Measurements from ENCODE around the gene PRSS53.
A peak's percentile ranks its signal among the peaks of the same experiment; 100 is the strongest.

PRSS53 gene

DNA sequence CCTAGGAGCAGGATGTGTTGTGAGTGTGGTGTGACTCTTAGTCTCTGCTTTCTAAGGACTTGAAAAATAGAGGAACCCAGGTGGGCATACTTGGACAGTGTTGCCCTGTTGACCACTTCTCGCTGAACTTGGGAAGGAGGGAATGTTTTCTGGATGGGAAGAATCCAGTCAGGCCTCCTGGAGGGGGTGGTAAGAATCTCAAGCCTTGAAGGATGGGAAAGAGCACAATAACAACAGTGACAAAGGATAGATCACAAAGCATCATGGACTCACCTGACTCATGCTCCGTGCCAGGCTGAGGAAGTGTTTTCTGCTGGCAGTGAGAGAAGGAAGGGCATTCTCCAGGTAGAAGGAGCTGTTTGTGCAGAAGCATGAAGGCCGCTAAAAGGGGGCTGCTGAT lies 37.1 kb upstream of the PRSS53 start:
- Histone ChIP-seq H3K4me2 (ENCODE audit: low read depth, low read length) (no peak overlapping the region), H3K9me3 (replicated peaks; ENCODE audit: insufficient read depth, low read length) (no peaks in the 10 kb centered on the region), H3F3A (ENCODE audit: insufficient read depth, low read length) (no peaks in the 10 kb centered on the region), H3K27me3 (replicated peaks; ENCODE audit: insufficient read depth, low read length) (no peaks in the 10 kb centered on the region), H3K9me2 (replicated peaks; ENCODE audit: insufficient read depth, low read length) (no peaks in the 10 kb centered on the region), H2AFZ (ENCODE audit: low read length) (no peak overlapping the region), H4K20me1 (ENCODE audit: insufficient read depth, low read length) (no peaks in the 10 kb centered on the region), H3K4me3 (ENCODE audit: low read length) (no peak overlapping the region), H3K9ac (ENCODE audit: low read length) (no peak overlapping the region), H3K79me2 (ENCODE audit: low read length) (no peaks in the 10 kb centered on the region), H3K36me3 (replicated peaks; ENCODE audit: insufficient read depth, low read length) (no peaks in the 10 kb centered on the region), H3K4me1 (ENCODE audit: low read length) (no peaks in the 10 kb centered on the region), H3K27ac (ENCODE audit: low read length) (no peak overlapping the region)
- TF ChIP-seq EZH2 (optimal IDR thresholded peaks at IDR 0.05; ENCODE audit: low read depth, low read length) (no peak), EZH2phosphoT487 (IDR thresholded peaks at IDR 0.05; ENCODE audit: low read length) (no peak)
- TF ChIP-seq, protein P1, sequence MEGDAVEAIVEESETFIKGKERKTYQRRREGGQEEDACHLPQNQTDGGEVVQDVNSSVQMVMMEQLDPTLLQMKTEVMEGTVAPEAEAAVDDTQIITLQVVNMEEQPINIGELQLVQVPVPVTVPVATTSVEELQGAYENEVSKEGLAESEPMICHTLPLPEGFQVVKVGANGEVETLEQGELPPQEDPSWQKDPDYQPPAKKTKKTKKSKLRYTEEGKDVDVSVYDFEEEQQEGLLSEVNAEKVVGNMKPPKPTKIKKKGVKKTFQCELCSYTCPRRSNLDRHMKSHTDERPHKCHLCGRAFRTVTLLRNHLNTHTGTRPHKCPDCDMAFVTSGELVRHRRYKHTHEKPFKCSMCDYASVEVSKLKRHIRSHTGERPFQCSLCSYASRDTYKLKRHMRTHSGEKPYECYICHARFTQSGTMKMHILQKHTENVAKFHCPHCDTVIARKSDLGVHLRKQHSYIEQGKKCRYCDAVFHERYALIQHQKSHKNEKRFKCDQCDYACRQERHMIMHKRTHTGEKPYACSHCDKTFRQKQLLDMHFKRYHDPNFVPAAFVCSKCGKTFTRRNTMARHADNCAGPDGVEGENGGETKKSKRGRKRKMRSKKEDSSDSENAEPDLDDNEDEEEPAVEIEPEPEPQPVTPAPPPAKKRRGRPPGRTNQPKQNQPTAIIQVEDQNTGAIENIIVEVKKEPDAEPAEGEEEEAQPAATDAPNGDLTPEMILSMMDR (IDR thresholded peaks at IDR 0.05; ENCODE audit: low read length): no peak
- DNase-seq: no peak

DNA sequence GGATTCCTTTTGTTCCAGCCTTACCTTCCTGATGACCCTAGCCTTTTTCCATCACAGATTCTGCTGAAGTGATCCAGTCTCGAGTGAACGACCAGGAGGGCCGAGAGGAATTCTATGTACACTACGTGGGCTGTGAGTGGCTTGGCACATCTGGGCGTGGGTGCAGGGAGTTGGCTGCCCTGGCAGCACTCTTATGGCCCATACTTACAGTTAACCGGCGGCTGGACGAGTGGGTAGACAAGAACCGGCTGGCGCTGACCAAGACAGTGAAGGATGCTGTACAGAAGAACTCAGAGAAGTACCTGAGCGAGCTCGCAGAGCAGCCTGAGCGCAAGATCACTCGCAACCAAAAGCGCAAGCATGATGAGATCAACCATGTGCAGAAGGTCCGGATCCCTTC lies 31.4 kb upstream of the PRSS53 start:
- H3K9ac ChIP-seq (ENCODE audit: low read length): no peak overlapping the region

DNA sequence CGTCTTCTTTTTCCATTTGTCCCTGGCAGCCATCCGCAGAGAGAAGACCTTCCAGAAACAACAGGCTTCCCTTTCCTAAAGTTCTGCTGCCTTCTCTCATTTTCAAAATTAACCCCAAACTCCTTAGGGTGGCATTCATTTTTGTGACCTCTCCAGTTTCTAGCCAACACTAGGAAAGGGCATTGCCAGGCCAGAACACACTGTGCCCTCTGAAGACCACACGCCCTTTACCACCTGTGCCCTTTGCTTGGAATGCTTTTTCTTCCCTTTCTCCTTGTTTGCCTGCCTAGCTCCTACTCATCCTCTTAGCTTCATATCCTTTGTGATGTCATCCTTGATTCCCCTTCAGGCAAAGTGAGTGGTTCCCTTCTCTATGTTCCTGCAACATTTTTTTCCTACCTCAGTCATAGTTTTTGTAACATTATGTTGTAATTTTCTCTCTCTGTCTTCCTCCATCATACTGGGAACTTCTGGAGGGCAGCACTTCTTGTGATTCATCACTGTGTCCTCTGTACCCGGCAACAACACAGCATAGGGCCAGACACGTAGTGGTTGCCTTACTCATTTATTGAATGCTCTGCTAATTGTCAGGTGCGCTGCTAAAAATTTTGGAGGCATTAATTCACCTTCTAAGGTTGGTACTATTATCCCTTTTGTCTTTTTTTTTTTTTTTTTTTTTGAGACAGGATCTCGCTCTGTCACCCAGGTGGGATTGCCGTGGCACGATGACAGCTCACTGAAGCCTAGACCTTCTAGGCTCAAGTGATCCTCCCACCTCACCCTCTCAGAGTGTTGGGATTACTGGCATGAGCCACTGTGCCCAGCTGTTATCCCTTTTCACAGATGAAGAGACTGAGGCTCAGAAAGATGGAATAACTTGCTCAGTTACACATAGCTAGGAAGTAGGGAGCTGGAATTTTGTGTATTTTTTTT lies 29.7 kb upstream of the PRSS53 start:
- H2AFZ ChIP-seq (ENCODE audit: low read length): peak overlapping the region; percentile 83
- H4K20me1 ChIP-seq (ENCODE audit: insufficient read depth, low read length): no peaks in the 10 kb centered on the region
- no peaks in the 10 kb centered on the region for H3F3A ChIP-seq (ENCODE audit: insufficient read depth, low read length)
- H3K79me2 ChIP-seq (ENCODE audit: low read length): peaks cover 28% of the 10 kb centered on the region
- peaks cover 6% of the 10 kb centered on the region for H3K4me1 ChIP-seq (ENCODE audit: low read length)
- peak overlapping the region; percentile 99 for H3K4me3 ChIP-seq (ENCODE audit: low read length)
- peak overlapping the region; percentile 93 for H3K9ac ChIP-seq (ENCODE audit: low read length)
- no peaks in the 10 kb centered on the region for H3K27me3 ChIP-seq (replicated peaks; ENCODE audit: insufficient read depth, low read length)
- DNase-seq: no peak
- peaks cover 6% of the 10 kb centered on the region for H3K36me3 ChIP-seq (replicated peaks; ENCODE audit: insufficient read depth, low read length)
- peak overlapping the region; percentile 100 for H3K4me2 ChIP-seq (ENCODE audit: low read depth, low read length)
- no peaks in the 10 kb centered on the region for H3K9me2 ChIP-seq (replicated peaks; ENCODE audit: insufficient read depth, low read length)
- peak overlapping the region; percentile 49; the same call in 1 of the 2 replicates for H3K27ac ChIP-seq (ENCODE audit: low read length)
- H3K9me3 ChIP-seq (replicated peaks; ENCODE audit: insufficient read depth, low read length): no peaks in the 10 kb centered on the region
- no peak for TF ChIP-seq EZH2 (optimal IDR thresholded peaks at IDR 0.05; ENCODE audit: low read depth, low read length)
- TF ChIP-seq, protein P1 (IDR thresholded peaks at IDR 0.05; ENCODE audit: low read length): no peak
- no peak for TF ChIP-seq EZH2phosphoT487 (IDR thresholded peaks at IDR 0.05; ENCODE audit: low read length)

More for the DNA sequence above, 31.4 kb upstream of the PRSS53 start:
- H3K4me3 ChIP-seq (ENCODE audit: low read length): no peak overlapping the region
- no peaks in the 10 kb centered on the region for H3K27me3 ChIP-seq (replicated peaks; ENCODE audit: insufficient read depth, low read length)
- no peak for DNase-seq
- peaks cover 6% of the 10 kb centered on the region for H3K4me1 ChIP-seq (ENCODE audit: low read length)
- H3K9me2 ChIP-seq (replicated peaks; ENCODE audit: insufficient read depth, low read length): no peaks in the 10 kb centered on the region
- no peaks in the 10 kb centered on the region for H3K9me3 ChIP-seq (replicated peaks; ENCODE audit: insufficient read depth, low read length)
- H2AFZ ChIP-seq (ENCODE audit: low read length): no peak overlapping the region
- peaks cover 28% of the 10 kb centered on the region for H3K79me2 ChIP-seq (ENCODE audit: low read length)
- TF ChIP-seq, protein P1 (IDR thresholded peaks at IDR 0.05; ENCODE audit: low read length): no peak
- TF ChIP-seq EZH2 (optimal IDR thresholded peaks at IDR 0.05; ENCODE audit: low read depth, low read length): no peak
- no peaks in the 10 kb centered on the region for H4K20me1 ChIP-seq (ENCODE audit: insufficient read depth, low read length)
- H3K36me3 ChIP-seq (replicated peaks; ENCODE audit: insufficient read depth, low read length): peaks cover 6% of the 10 kb centered on the region
- H3K27ac ChIP-seq (ENCODE audit: low read length): no peak overlapping the region
- H3F3A ChIP-seq (ENCODE audit: insufficient read depth, low read length): no peaks in the 10 kb centered on the region
- no peak overlapping the region for H3K4me2 ChIP-seq (ENCODE audit: low read depth, low read length)
